H9 (cell line): ENCODE data around the gene KANSL1. TPM values are rescaled to one million over a fixed set of nuclear protein-coding genes. Genes with fewer than 3 reads are reported as not detected.

Source experiments
- DNase-seq: peaks from one replicate; pipeline ENCODE4 v3.0.0-alpha.2; 2017
- H2AFZ ChIP-seq: one replicate; pipeline ENCODE4 v1.6.1; 2013; ENCODE audit warnings: mild to moderate bottlenecking, low read length, control low read depth, moderate library complexity
- H2AK5ac ChIP-seq: 2 replicates; pipeline ENCODE4 v1.6.1; 2013; ENCODE audit warnings: low read length, control low read depth, mixed read lengths; ENCODE audit not compliant: insufficient read length
- H2BK120ac ChIP-seq: one replicate; pipeline ENCODE4 v1.6.1; 2013; ENCODE audit warnings: low read depth, mild to moderate bottlenecking, low read length, control low read depth, inconsistent platforms; ENCODE audit not compliant: poor library complexity, severe bottlenecking
- H2BK12ac ChIP-seq: 2 replicates; pipeline ENCODE4 v1.6.1; 2013; ENCODE audit warnings: low read length, control low read depth, mixed read lengths, low read depth; ENCODE audit not compliant: insufficient read length
- H2BK15ac ChIP-seq: 2 replicates; pipeline ENCODE4 v1.6.1; 2013; ENCODE audit warnings: low read depth, low read length, control low read depth
- H2BK20ac ChIP-seq: one replicate; pipeline ENCODE4 v1.6.1; 2013; ENCODE audit warnings: low read depth, mild to moderate bottlenecking, low read length, control low read depth, inconsistent platforms; ENCODE audit not compliant: poor library complexity, severe bottlenecking
- H2BK5ac ChIP-seq: 2 replicates; pipeline ENCODE4 v1.6.1; 2013; ENCODE audit warnings: low read length, control low read depth, mixed read lengths; ENCODE audit not compliant: insufficient read length
- H3K14ac ChIP-seq: 2 replicates; pipeline ENCODE4 v1.6.1; 2013; ENCODE audit warnings: low read length, control low read depth; ENCODE audit not compliant: insufficient read depth
- H3K18ac ChIP-seq: 2 replicates; pipeline ENCODE4 v1.6.1; 2013; ENCODE audit warnings: low read depth, mild to moderate bottlenecking, mixed read lengths, low read length, control low read depth; ENCODE audit not compliant: insufficient read length
- H3K23ac ChIP-seq: 2 replicates; pipeline ENCODE4 v1.6.1; 2013; ENCODE audit warnings: low read length, control low read depth, mixed read lengths, low read depth; ENCODE audit not compliant: insufficient read length
- H3K23me2 ChIP-seq: 2 replicates; pipeline ENCODE4 v1.6.1; 2013; ENCODE audit warnings: low read depth, mild to moderate bottlenecking, mixed read lengths, low read length, control low read depth; ENCODE audit not compliant: insufficient read length, poor library complexity, severe bottlenecking
- H3K27ac ChIP-seq: 2 replicates; pipeline ENCODE4 v1.5.1; 2013; ENCODE audit warnings: low read length, control low read depth, mixed read lengths, low read depth; ENCODE audit not compliant: insufficient read length
- H3K27me3 ChIP-seq: 2 replicates; pipeline ENCODE4 v1.6.1; 2013; ENCODE audit warnings: low read length, control low read depth, inconsistent platforms; ENCODE audit not compliant: insufficient read depth
- H3K4ac ChIP-seq: 2 replicates; pipeline ENCODE4 v1.6.1; 2013; ENCODE audit warnings: low read depth, mild to moderate bottlenecking, control low read depth, inconsistent platforms, low read length, moderate library complexity
- H3K4me1 ChIP-seq: 2 replicates; pipeline ENCODE4 v1.6.1; 2013; ENCODE audit warnings: low read length, control low read depth, inconsistent platforms; ENCODE audit not compliant: insufficient read depth
- H3K4me2 ChIP-seq: 2 replicates; pipeline ENCODE4 v1.6.1; 2013; ENCODE audit warnings: low read length, control low read depth, mixed read lengths; ENCODE audit not compliant: insufficient read length, insufficient read depth
- H3K56ac ChIP-seq: 2 replicates; pipeline ENCODE4 v1.6.1; 2013; ENCODE audit warnings: low read depth, mild to moderate bottlenecking, mixed read lengths, low read length, control low read depth; ENCODE audit not compliant: insufficient read length
- H3K79me1 ChIP-seq: 2 replicates; pipeline ENCODE4 v1.6.1; 2013; ENCODE audit warnings: low read depth, mild to moderate bottlenecking, moderate library complexity, low read length, control low read depth, inconsistent platforms; ENCODE audit not compliant: insufficient read depth, poor library complexity, severe bottlenecking
- H3K79me2 ChIP-seq: 2 replicates; pipeline ENCODE4 v1.6.1; 2013; ENCODE audit warnings: low read length, control low read depth, inconsistent platforms; ENCODE audit not compliant: insufficient read depth
- H3K9ac ChIP-seq: 2 replicates; pipeline ENCODE4 v1.6.1; 2013; ENCODE audit warnings: low read length, control low read depth, mixed read lengths; ENCODE audit not compliant: insufficient read length; ENCODE audit errors: extremely low read depth
- H3K9me3 ChIP-seq: one replicate; pipeline ENCODE4 v1.6.1; 2013; ENCODE audit warnings: low read depth, low read length, inconsistent platforms; ENCODE audit not compliant: control insufficient read depth
- H3T11ph ChIP-seq: one replicate; pipeline ENCODE4 v1.6.1; 2013; ENCODE audit warnings: mild to moderate bottlenecking, low read length, control low read depth, inconsistent platforms
- H4K20me1 ChIP-seq: one replicate; pipeline ENCODE4 v1.6.1; 2013; ENCODE audit not compliant: control insufficient read depth, insufficient read length, insufficient read depth
- H4K5ac ChIP-seq: 2 replicates; pipeline ENCODE4 v1.6.1; 2013; ENCODE audit warnings: low read depth, mild to moderate bottlenecking, mixed read lengths, low read length, control low read depth; ENCODE audit not compliant: insufficient read length
- H4K8ac ChIP-seq: replicated peaks from 2 replicates; pipeline ENCODE4 v1.6.1; 2013; ENCODE audit warnings: low read length, control low read depth, mixed read lengths, low read depth; ENCODE audit not compliant: insufficient read length
- H4K91ac ChIP-seq: 2 replicates; pipeline ENCODE4 v1.6.1; 2013; ENCODE audit warnings: low read depth, mild to moderate bottlenecking, moderate library complexity, mixed read lengths, low read length, control low read depth; ENCODE audit not compliant: insufficient read length
- H3K27ac Mint-ChIP-seq, 3 experiments: 2 replicates in 2 of 3; 3 replicates in 1 of 3; pipeline ENCODE4 v1.8.0; 2020 to 2021; ENCODE audit warnings: mixed read lengths in 3 of 3, mild to moderate bottlenecking in 1 of 3, moderate library complexity in 1 of 3
- H3K27me3 Mint-ChIP-seq: 2 replicates; pipeline ENCODE4 v1.8.0; 2021; ENCODE audit warnings: low read depth, mild to moderate bottlenecking, moderate library complexity, mixed read lengths
- H3K36me3 Mint-ChIP-seq, 3 experiments: 2 replicates in 2 of 3; 3 replicates in 1 of 3; pipeline ENCODE4 v1.8.0; 2020 to 2021; ENCODE audit warnings: low read depth in 3 of 3, mixed read lengths in 3 of 3; ENCODE audit not compliant: insufficient read depth in 1 of 3
- H3K4me1 Mint-ChIP-seq, 2 experiments: 2 replicates each; pipeline ENCODE4 v1.8.0; 2020; ENCODE audit warnings: mixed read lengths in 2 of 2
- H3K4me3 Mint-ChIP-seq, 2 experiments: 2 replicates in 1 of 2; 3 replicates in 1 of 2; pipeline ENCODE4 v1.8.0; 2020 to 2021; ENCODE audit warnings: mild to moderate bottlenecking in 2 of 2, mixed read lengths in 2 of 2, moderate library complexity in 1 of 2
- H3K9me3 Mint-ChIP-seq, 2 experiments: 2 replicates in 1 of 2; 3 replicates in 1 of 2; pipeline ENCODE4 v1.8.0; 2020; ENCODE audit warnings: mild to moderate bottlenecking in 2 of 2, mixed read lengths in 2 of 2, moderate library complexity in 1 of 2
- CTCF ChIP-seq: fragments of 200-600 bp; sonication (generic); conservative IDR thresholded peaks from 3 replicates; pipeline ENCODE4 v1.8.0; 2021; ENCODE audit warnings: antibody characterized with exemption, mild to moderate bottlenecking
- WGBS: extraction: QIAGEN DNeasy Blood & Tissue Kit; methylation state at CpG from one replicate; pipeline ENCODE4 v1.1.7; 2013; ENCODE audit warnings: missing lambda C conversion rate, low lambda C conversion rate, mixed read lengths; ENCODE audit not compliant: insufficient read length; ENCODE audit errors: extremely low coverage; 5-methylcytosine and 5-hydroxymethylcytosine counted together
- total RNA-seq: library from RNA; stranded (reverse); gene quantifications from 2 replicates; pipeline ENCODE4 v1.2.1, GENCODE V29; 2021

The KANSL1 gene
- total RNA-seq, 1 experiment from 2014 or later, result 114 TPM

DNA sequence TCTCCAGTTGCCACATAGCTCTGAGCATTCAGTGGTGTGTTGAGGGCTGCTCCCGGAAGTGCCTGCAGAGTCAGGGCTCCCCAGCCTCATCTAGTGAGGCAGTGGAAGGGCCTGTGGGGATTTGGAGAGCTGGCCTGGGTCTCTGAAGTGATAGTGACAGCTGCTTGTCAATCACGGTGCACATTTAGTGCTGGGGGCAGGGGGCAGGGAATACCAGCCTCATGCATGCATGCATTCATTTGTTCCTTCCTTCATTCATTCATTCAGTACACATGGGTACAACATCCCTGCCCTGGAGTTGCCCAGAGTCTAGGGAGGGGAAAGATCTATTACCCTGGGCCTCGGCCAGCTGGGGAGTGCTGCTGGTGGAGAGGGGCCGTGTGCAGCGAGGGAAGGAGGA is 205.5 kb downstream of the KANSL1 start:
- TF ChIP-seq CTCF, result no peak
- DNase-seq, result no peak
- no peak overlapping the region for H4K5ac ChIP-seq

More for the DNA sequence above, 205.5 kb downstream of the KANSL1 start:
- Histone ChIP-seq H2AFZ (no peak overlapping the region), H3K27ac (no peak overlapping the region), H3K9me3 (no peaks in the 10 kb centered on the region), H2AK5ac (no peak overlapping the region), H3K79me2 (no peaks in the 10 kb centered on the region), H4K8ac (no peak overlapping the region), H3K9ac (no peak overlapping the region), H2BK5ac (no peak overlapping the region), H4K91ac (no peak overlapping the region), H3K23me2 (no peaks in the 10 kb centered on the region), H3K4ac (no peak overlapping the region), H3K27me3 (no peaks in the 10 kb centered on the region), H2BK12ac (no peak overlapping the region), H3K18ac (no peak overlapping the region), H3K4me2 (no peak overlapping the region), H3K56ac (no peak overlapping the region), H2BK20ac (no peak overlapping the region), H2BK120ac (no peak overlapping the region), H3K14ac (no peak overlapping the region), H2BK15ac (no peak overlapping the region), H3K4me1 (no peaks in the 10 kb centered on the region), H3K23ac (no peak overlapping the region), H3T11ph (no peak overlapping the region), H3K79me1 (no peaks in the 10 kb centered on the region), H4K20me1 (no peaks in the 10 kb centered on the region)
- Mint-ChIP-seq H3K9me3 (peaks cover 4 to 7% of the 10 kb centered on the region in 2 experiments; a peak in 3 of 5 replicates), H3K27me3 (peaks cover 6% of the 10 kb centered on the region), H3K4me3 (no peak overlapping the region), H3K36me3 (no peaks in the 10 kb centered on the region), H3K27ac (no peak overlapping the region; a peak in 1 of 7 replicates), H3K4me1 (peaks cover 8% of the 10 kb centered on the region in 2 experiments)
- no CpG with 5 or more reads among the region's 5 CpGs for WGBS
